ENCODE results near the gene PPIF.
A peak's percentile ranks its signal among the peaks of the same experiment; 100 is the strongest.

DNA sequence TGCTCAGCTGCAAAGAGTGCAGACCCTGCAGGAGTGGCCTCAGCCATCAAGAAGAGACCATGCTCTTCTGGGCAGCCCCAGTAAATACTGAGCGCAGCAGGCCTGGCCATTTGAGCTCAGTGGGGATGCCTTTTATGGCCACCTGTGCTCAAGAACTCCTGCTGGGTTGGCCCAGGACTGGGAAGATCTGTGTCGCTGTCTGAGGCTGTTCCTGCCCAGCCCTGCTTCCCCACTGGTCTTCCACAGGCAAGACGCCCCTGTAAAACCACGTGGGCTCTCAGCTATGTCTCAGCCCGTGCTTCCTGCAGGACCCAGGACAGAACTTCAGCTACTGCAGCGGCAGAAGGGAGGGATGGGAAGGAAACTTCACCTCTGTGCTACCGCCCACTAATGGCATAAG lies 10.5 kb upstream of the PPIF start:
- TF ChIP-seq, protein P1, sequence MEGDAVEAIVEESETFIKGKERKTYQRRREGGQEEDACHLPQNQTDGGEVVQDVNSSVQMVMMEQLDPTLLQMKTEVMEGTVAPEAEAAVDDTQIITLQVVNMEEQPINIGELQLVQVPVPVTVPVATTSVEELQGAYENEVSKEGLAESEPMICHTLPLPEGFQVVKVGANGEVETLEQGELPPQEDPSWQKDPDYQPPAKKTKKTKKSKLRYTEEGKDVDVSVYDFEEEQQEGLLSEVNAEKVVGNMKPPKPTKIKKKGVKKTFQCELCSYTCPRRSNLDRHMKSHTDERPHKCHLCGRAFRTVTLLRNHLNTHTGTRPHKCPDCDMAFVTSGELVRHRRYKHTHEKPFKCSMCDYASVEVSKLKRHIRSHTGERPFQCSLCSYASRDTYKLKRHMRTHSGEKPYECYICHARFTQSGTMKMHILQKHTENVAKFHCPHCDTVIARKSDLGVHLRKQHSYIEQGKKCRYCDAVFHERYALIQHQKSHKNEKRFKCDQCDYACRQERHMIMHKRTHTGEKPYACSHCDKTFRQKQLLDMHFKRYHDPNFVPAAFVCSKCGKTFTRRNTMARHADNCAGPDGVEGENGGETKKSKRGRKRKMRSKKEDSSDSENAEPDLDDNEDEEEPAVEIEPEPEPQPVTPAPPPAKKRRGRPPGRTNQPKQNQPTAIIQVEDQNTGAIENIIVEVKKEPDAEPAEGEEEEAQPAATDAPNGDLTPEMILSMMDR (IDR thresholded peaks at IDR 0.05): no peak
- TF ChIP-seq POLR2AphosphoS5 (IDR thresholded peaks at IDR 0.05): peak in 1 of 4 donors; percentile 12
- no peak for TF ChIP-seq POLR2A (IDR thresholded peaks at IDR 0.05)
- TF ChIP-seq EP300 (IDR thresholded peaks at IDR 0.05): no peak
